Measurements from ENCODE around the gene HAL. TPM values are rescaled to one million over a fixed set of nuclear protein-coding genes. Genes with fewer than 3 reads are reported as not detected.

HAL gene
- total and polyA plus RNA-seq, 4 donors, result 1.2 to 7.9 (median 4.2) TPM

GRCh38 chr12:96020314-96021003, 24.3 kb upstream of the HAL start:
- Histone ChIP-seq H3K4me1 (ENCODE audit: control insufficient read depth in 5 of 5, insufficient read depth in 5 of 5, low read length in 5 of 5) (peaks cover 0 to 9% (median 0%) of the 10 kb centered on the region in 5 donors), H3K27me3 (ENCODE audit: control insufficient read depth in 3 of 3, insufficient read depth in 3 of 3, low read length in 2 of 3) (no peaks in the 10 kb centered on the region), H3K36me3 (ENCODE audit: control insufficient read depth in 4 of 4, insufficient read depth in 4 of 4, low read length in 4 of 4) (peaks cover 15 to 26% (median 21%) of the 10 kb centered on the region in 4 donors), H3K4me3 (no peak overlapping the region), H3K9me3 (ENCODE audit: control insufficient read depth in 4 of 4, insufficient read depth in 3 of 4, low read length in 3 of 4) (no peaks in the 10 kb centered on the region), H3K27ac (ENCODE audit: low read depth in 1 of 2, low read length in 1 of 2) (no peak overlapping the region), H3K9ac (ENCODE audit: insufficient read depth in 1 of 2, low read length in 2 of 2) (no peak overlapping the region)
- 54 to 56% methylated on average over 3 of the region's 3 CpGs for WGBS, 2 donors
- ATAC-seq (ENCODE audit: insufficient read depth, low FRiP score) (no peak), DNase-seq (no peak)
- TF ChIP-seq, protein P1, sequence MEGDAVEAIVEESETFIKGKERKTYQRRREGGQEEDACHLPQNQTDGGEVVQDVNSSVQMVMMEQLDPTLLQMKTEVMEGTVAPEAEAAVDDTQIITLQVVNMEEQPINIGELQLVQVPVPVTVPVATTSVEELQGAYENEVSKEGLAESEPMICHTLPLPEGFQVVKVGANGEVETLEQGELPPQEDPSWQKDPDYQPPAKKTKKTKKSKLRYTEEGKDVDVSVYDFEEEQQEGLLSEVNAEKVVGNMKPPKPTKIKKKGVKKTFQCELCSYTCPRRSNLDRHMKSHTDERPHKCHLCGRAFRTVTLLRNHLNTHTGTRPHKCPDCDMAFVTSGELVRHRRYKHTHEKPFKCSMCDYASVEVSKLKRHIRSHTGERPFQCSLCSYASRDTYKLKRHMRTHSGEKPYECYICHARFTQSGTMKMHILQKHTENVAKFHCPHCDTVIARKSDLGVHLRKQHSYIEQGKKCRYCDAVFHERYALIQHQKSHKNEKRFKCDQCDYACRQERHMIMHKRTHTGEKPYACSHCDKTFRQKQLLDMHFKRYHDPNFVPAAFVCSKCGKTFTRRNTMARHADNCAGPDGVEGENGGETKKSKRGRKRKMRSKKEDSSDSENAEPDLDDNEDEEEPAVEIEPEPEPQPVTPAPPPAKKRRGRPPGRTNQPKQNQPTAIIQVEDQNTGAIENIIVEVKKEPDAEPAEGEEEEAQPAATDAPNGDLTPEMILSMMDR (IDR thresholded peaks at IDR 0.05; ENCODE audit: control extremely low read depth, extremely low read depth), result no peak

- Histone ChIP-seq H3K4me1 (ENCODE audit: control insufficient read depth in 5 of 5, insufficient read depth in 5 of 5, low read length in 5 of 5) (no peaks in the 10 kb centered on the region), H3K36me3 (ENCODE audit: control insufficient read depth in 4 of 4, insufficient read depth in 4 of 4, low read length in 4 of 4) (peaks cover 13 to 44% (median 23%) of the 10 kb centered on the region in 4 donors), H3K9me3 (ENCODE audit: control insufficient read depth in 4 of 4, insufficient read depth in 3 of 4, low read length in 3 of 4) (no peaks in the 10 kb centered on the region), H3K27ac (ENCODE audit: low read depth in 1 of 2, low read length in 1 of 2) (no peak overlapping the region), H3K4me3 (no peak overlapping the region), H3K9ac (ENCODE audit: insufficient read depth in 1 of 2, low read length in 2 of 2) (no peak overlapping the region), H3K27me3 (ENCODE audit: control insufficient read depth in 3 of 3, insufficient read depth in 3 of 3, low read length in 2 of 3) (no peaks in the 10 kb centered on the region)
- WGBS, 2 donors, result 77 to 85% methylated on average over 5 of the region's 5 CpGs
- TF ChIP-seq, protein P1 (IDR thresholded peaks at IDR 0.05; ENCODE audit: control extremely low read depth, extremely low read depth), result peak; percentile 5
- DNase-seq, result peak; percentile 42 to 57 (median 45)
- ATAC-seq (ENCODE audit: insufficient read depth, low FRiP score), result no peak
Measured at GRCh38 chr12:96015672-96016071, 19.5 kb upstream of the HAL start.

GRCh38 chr12:96014943-96015599, 18.9 kb upstream of the HAL start:
- Histone ChIP-seq H3K27me3 (ENCODE audit: control insufficient read depth in 3 of 3, insufficient read depth in 3 of 3, low read length in 2 of 3) (no peaks in the 10 kb centered on the region), H3K27ac (ENCODE audit: low read depth in 1 of 2, low read length in 1 of 2) (no peak overlapping the region), H3K4me3 (no peak overlapping the region), H3K4me1 (ENCODE audit: control insufficient read depth in 5 of 5, insufficient read depth in 5 of 5, low read length in 5 of 5) (no peaks in the 10 kb centered on the region), H3K9me3 (ENCODE audit: control insufficient read depth in 4 of 4, insufficient read depth in 3 of 4, low read length in 3 of 4) (no peaks in the 10 kb centered on the region), H3K9ac (ENCODE audit: insufficient read depth in 1 of 2, low read length in 2 of 2) (peak overlapping the region in 1 of 2 donors; percentile 66), H3K36me3 (ENCODE audit: control insufficient read depth in 4 of 4, insufficient read depth in 4 of 4, low read length in 4 of 4) (peaks cover 13 to 46% (median 26%) of the 10 kb centered on the region in 4 donors)
- DNase-seq, result peak in 2 of 3 donors; percentile 40 to 79
- ATAC-seq (ENCODE audit: insufficient read depth, low FRiP score), result no peak
- TF ChIP-seq, protein P1 (IDR thresholded peaks at IDR 0.05; ENCODE audit: control extremely low read depth, extremely low read depth), result no peak
- 88 to 89% methylated on average over 3 of the region's 3 CpGs for WGBS, 2 donors

Measured in lung (tissue), 12 donors.